HEK293T (cell line): ENCODE data around the gene ENG.

Source experiments
- ARNT ChIP-seq: fragments of 450-650 bp; IDR thresholded peaks from 2 replicates; pipeline ENCODE4 v1.6.1; 2017; ENCODE audit warnings: mild to moderate bottlenecking
- CTBP1 ChIP-seq: fragments of 450-650 bp; IDR thresholded peaks from 2 replicates; pipeline ENCODE4 v1.6.1; 2016; ENCODE audit warnings: borderline replicate concordance
- ELF4 ChIP-seq: fragments of 450-650 bp; IDR thresholded peaks from 2 replicates; pipeline ENCODE4 v1.6.1; 2017; ENCODE audit warnings: antibody characterized with exemption
- FOXA1 ChIP-seq: fragments of 450-650 bp; IDR thresholded peaks from 2 replicates; pipeline ENCODE4 v1.6.1; 2016; ENCODE audit warnings: mild to moderate bottlenecking
- FOXK2 ChIP-seq: fragments of 450-650 bp; IDR thresholded peaks from 2 replicates; pipeline ENCODE4 v1.6.1; 2016; ENCODE audit warnings: mild to moderate bottlenecking
- NFRKB ChIP-seq: fragments of 450-650 bp; IDR thresholded peaks from 2 replicates; pipeline ENCODE4 v1.6.1; 2016; ENCODE audit warnings: mild to moderate bottlenecking, moderate library complexity
- SP1 ChIP-seq: fragments of 450-650 bp; IDR thresholded peaks from 2 replicates; pipeline ENCODE4 v1.6.1; 2017
- SUZ12 ChIP-seq: fragments of 450-650 bp; IDR thresholded peaks from 2 replicates; pipeline ENCODE4 v1.6.1; 2016; ENCODE audit warnings: mild to moderate bottlenecking

DNA sequence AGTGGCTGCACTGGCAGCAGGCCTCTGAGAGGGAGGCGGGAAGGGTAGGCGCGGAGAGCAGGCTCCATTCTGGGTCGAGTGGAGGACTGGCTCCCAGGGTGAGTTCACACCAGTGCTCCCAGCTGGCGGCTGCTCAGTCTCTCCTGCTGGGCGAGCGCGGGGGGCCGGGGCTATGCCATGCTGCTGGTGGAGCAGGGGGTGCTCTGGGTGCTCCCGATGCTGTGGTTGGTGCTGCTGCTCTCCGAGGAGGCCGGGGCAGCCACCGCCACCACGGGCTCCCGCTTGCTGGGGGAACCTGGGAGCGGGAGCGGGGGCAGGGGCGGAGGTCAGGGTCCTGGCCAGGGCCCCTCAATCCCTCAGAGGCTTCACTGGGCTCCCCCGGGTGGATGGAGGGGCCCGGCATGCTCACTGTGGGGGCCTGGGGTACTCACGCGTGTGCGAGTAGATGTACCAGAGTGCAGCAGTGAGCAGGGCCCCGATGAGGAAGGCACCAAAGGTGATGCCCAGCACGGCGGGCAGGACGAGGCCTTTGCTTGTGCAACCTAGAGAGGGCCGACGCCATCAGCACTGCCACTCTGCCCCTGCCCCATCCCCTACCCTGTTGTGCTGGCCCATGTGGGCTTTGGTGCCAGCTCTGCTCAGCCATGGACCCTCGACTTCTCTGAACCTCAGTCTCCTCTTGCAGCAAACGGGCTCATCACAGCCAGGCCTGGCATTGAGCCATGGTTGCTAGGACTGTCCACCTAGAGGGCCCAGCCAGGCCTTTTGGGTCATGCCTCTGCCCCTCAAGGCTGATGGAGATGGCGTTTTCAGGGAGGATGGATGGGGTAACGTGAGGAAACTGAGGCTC is 38.7 kb downstream of the ENG start:
- TF ChIP-seq ELF4 (no peak), SUZ12 (no peak), FOXK2 (no peak), SP1 (no peak), CTBP1 (no peak), ARNT (no peak), NFRKB (no peak), FOXA1 (no peak)
